CD4-positive, alpha-beta T cell (primary cell): ENCODE data around the gene ZNF569. TPM values are rescaled to one million over a fixed set of nuclear protein-coding genes. Genes with fewer than 3 reads are reported as not detected.

Source experiments
- ATAC-seq: fragments of 200-7000 bp; cut with Tn5 transposase; one replicate; pipeline ENCODE4 v1.10.0; 2022; ENCODE audit warnings: mild to moderate bottlenecking; ENCODE audit not compliant: poor library complexity
- CTCF ChIA-PET: fragments of 350-600 bp; sonication (Branson Sonifier 250); formaldehyde crosslinking; loops from one replicate; lab custom pipeline; 2021; ENCODE audit warnings: antibody characterized with exemption, inconsistent platforms; lab: Charles Lee
- POLR2A ChIA-PET: fragments of 350-600 bp; sonication (Branson Sonifier 250); formaldehyde crosslinking; loops from one replicate; lab custom pipeline; 2021; ENCODE audit warnings: antibody characterized with exemption, inconsistent platforms; lab: Charles Lee
- DNase-seq, 14 experiments: peaks; one replicate each; pipeline ENCODE4 v3.0.0-alpha.2; 2013 to 2020; ENCODE audit warnings: mixed read lengths in 2 of 14
- H3K27ac ChIP-seq, 2 donors: one replicate each; pipeline versions ENCODE4 v1.5.1 to v1.7.0; 2013; ENCODE audit warnings: low read length in 2 of 2, low read depth in 1 of 2, mild to moderate bottlenecking in 1 of 2
- H3K27me3 ChIP-seq, 2 experiments: 1 replicate in 1 of 2; 2 replicates in 1 of 2; pipeline versions ENCODE4 v1.6.1 to v1.7.0; 2013; ENCODE audit warnings: low read length in 2 of 2, control low read depth in 1 of 2, mild to moderate bottlenecking in 1 of 2, moderate library complexity in 1 of 2; ENCODE audit not compliant: insufficient read depth in 2 of 2, control insufficient read depth in 1 of 2
- H3K36me3 ChIP-seq: one replicate; pipeline ENCODE4 v1.6.1; 2013; ENCODE audit warnings: low read length, control low read depth; ENCODE audit not compliant: insufficient read depth
- H3K4me1 ChIP-seq: one replicate; pipeline ENCODE4 v1.6.1; 2013; ENCODE audit warnings: low read length, control low read depth; ENCODE audit not compliant: insufficient read depth
- H3K4me3 ChIP-seq: one replicate; pipeline ENCODE4 v1.5.1; 2013; ENCODE audit warnings: mild to moderate bottlenecking, low read length, moderate library complexity
- H3K9me3 ChIP-seq, 2 experiments: 1 replicate in 1 of 2; 2 replicates in 1 of 2; pipeline versions ENCODE4 v1.6.1 to v1.7.0; 2013; ENCODE audit warnings: low read length in 2 of 2, mild to moderate bottlenecking in 2 of 2, control low read depth in 1 of 2, moderate library complexity in 1 of 2; ENCODE audit not compliant: control insufficient read depth in 1 of 2, insufficient read depth in 1 of 2
- H3K27ac Mint-ChIP-seq: one replicate; pipeline ENCODE4 v1.8.0; 2020; ENCODE audit warnings: mixed read lengths
- H3K27me3 Mint-ChIP-seq: one replicate; pipeline ENCODE4 v1.8.0; 2021; ENCODE audit warnings: mixed read lengths
- H3K36me3 Mint-ChIP-seq: one replicate; pipeline ENCODE4 v1.8.0; 2021; ENCODE audit warnings: low read depth, mixed read lengths
- H3K4me1 Mint-ChIP-seq: one replicate; pipeline ENCODE4 v1.8.0; 2021; ENCODE audit warnings: low read depth, mixed read lengths
- H3K4me3 Mint-ChIP-seq: one replicate; pipeline ENCODE4 v1.8.0; 2020; ENCODE audit warnings: mild to moderate bottlenecking, mixed read lengths
- H3K9me3 Mint-ChIP-seq: one replicate; pipeline ENCODE4 v1.8.0; 2020; ENCODE audit warnings: mixed read lengths
- CTCF ChIP-seq: fragments of 200-600 bp; IDR thresholded peaks from one replicate; pipeline ENCODE4 v1.8.0; 2022; ENCODE audit warnings: antibody characterized with exemption, mild to moderate bottlenecking
- intact Hi-C, 2 experiments: fragments of 100-400 bp; cut with DNase I in 1 of 2; cut with micrococcal nuclease in 1 of 2; formaldehyde crosslinking; loops; one replicate each; pipeline versions ENCODE4 v1.15.1 to v1.9.0; 2023 to 2025; cut with DNase I, micrococcal nuclease
- total RNA-seq, 174 experiments: library from RNA in 2 of 174; stranded (reverse) in 2 of 174; gene quantifications; one replicate each; pipeline ENCODE4 v1.2.3 and lab custom pipeline; 2021 to 2026

Gene ZNF569
- total RNA-seq, 2 experiments from 2014 or later = 5.0 to 5.2 TPM

- ATAC-seq = no peak
- peak overlapping the region; percentile 100 for H3K27ac Mint-ChIP-seq
- peaks cover 44% of the 10 kb centered on the region for H3K4me1 Mint-ChIP-seq
- peak overlapping the region; percentile 82 for H3K4me3 ChIP-seq
- H3K27me3 ChIP-seq = no peaks in the 10 kb centered on the region
- peaks cover 14% of the 10 kb centered on the region for H3K9me3 Mint-ChIP-seq
- H3K36me3 ChIP-seq = peaks cover 25% of the 10 kb centered on the region
- peak overlapping the region; percentile 83 to 87 for H3K27ac ChIP-seq
- CTCF ChIA-PET = no interaction called here
- no peak for TF ChIP-seq CTCF
- peaks cover 32% of the 10 kb centered on the region for H3K4me1 ChIP-seq
- intact Hi-C loops = loop anchor here (1.0 to 10.0 kb wide), 14 partner anchors 97 to 800 kb away; partner anchors contain the start of genes ZNF461 (in 2 of the 2), ZNF540 (in 2 of the 2), ZNF571 (in 2 of the 2) and SIPA1L3 (in 1 of the 2)
- no peaks in the 10 kb centered on the region for H3K27me3 Mint-ChIP-seq
- H3K36me3 Mint-ChIP-seq = peaks cover 51% of the 10 kb centered on the region
- H3K4me3 Mint-ChIP-seq = peak overlapping the region; percentile 93
- POLR2A ChIA-PET = interaction anchor here (1.0 to 4.4 kb wide), 21 partner anchors 10 to 1253 kb away, joined by 3 to 133 read pairs (median 7); partner anchors contain the start of genes ZFP30, ZNF146, ZNF260 and ZNF345
- DNase-seq = no peak
- peaks cover 15 to 31% of the 10 kb centered on the region in 2 experiments for H3K9me3 ChIP-seq
Measured at GRCh38 chr19:37467608-37468090, 405 bp upstream of the ZNF569 start.

- TF ChIP-seq CTCF = no peak
- H3K27ac ChIP-seq = peak overlapping the region; percentile 83 to 87
- ATAC-seq = no peak
- H3K36me3 ChIP-seq = peaks cover 32% of the 10 kb centered on the region
- POLR2A ChIA-PET = interaction anchor here (1.2 to 4.4 kb wide), 9 partner anchors 40 to 493 kb away, joined by 3 to 133 read pairs (median 9); partner anchors contain the start of genes ZFP30, ZNF383, ZNF420 and ZNF527
- peaks cover 51% of the 10 kb centered on the region for H3K36me3 Mint-ChIP-seq
- peaks cover 14% of the 10 kb centered on the region for H3K9me3 Mint-ChIP-seq
- DNase-seq = no peak
- CTCF ChIA-PET = no interaction called here
- H3K4me1 ChIP-seq = peaks cover 32% of the 10 kb centered on the region
- H3K27me3 Mint-ChIP-seq = no peaks in the 10 kb centered on the region
- H3K4me3 Mint-ChIP-seq = peak overlapping the region; percentile 93
- H3K27me3 ChIP-seq = no peaks in the 10 kb centered on the region
- H3K4me3 ChIP-seq = peak overlapping the region; percentile 82
- H3K9me3 ChIP-seq = peaks cover 24 to 28% of the 10 kb centered on the region in 2 experiments
- intact Hi-C loops = loop anchor here (2.0 to 10.0 kb wide), 11 partner anchors 96 to 799 kb away; partner anchors contain the start of genes ZNF461 (in 2 of the 2), SIPA1L3 (in 1 of the 2), WDR87 (in 1 of the 2) and ZNF345 (in 1 of the 2)
- H3K4me1 Mint-ChIP-seq = peaks cover 44% of the 10 kb centered on the region
- peak overlapping the region; percentile 100 for H3K27ac Mint-ChIP-seq
Measured at GRCh38 chr19:37466277-37466797, 907 bp downstream of the ZNF569 start.

- no peak for DNase-seq
- H3K4me3 Mint-ChIP-seq = no peak overlapping the region
- H3K27ac Mint-ChIP-seq = no peak overlapping the region
- no peak for ATAC-seq
- peaks cover 90% of the 10 kb centered on the region for H3K36me3 Mint-ChIP-seq
- peaks cover 19 to 96% of the 10 kb centered on the region in 2 experiments for H3K9me3 ChIP-seq
- CTCF ChIA-PET = no interaction called here
- H3K27me3 Mint-ChIP-seq = no peaks in the 10 kb centered on the region
- no peak overlapping the region for H3K27ac ChIP-seq
- H3K4me1 Mint-ChIP-seq = no peaks in the 10 kb centered on the region
- POLR2A ChIA-PET = interaction anchor here (0.6 kb wide), 1 partner anchor 9 kb away, joined by 4 read pairs; no protein-coding TSS in a partner anchor
- H3K36me3 ChIP-seq = peaks cover 15% of the 10 kb centered on the region
- no peak overlapping the region for H3K4me3 ChIP-seq
- H3K4me1 ChIP-seq = no peaks in the 10 kb centered on the region
- peaks cover 27% of the 10 kb centered on the region for H3K9me3 Mint-ChIP-seq
- no peaks in the 10 kb centered on the region for H3K27me3 ChIP-seq
- intact Hi-C loops = no loop called here
- no peak for TF ChIP-seq CTCF
Measured at GRCh38 chr19:37452500-37453245, 14.6 kb downstream of the ZNF569 start.
